Activated naive CD4-positive, alpha-beta T cell treated with anti-CD3 and anti-CD28 coated beads, Interleukin-2, amount 10 ng/mL, durations not matched to agents 7 days and 5 days (primary cell): ENCODE measurements around the gene KDSR.
A peak's percentile ranks its signal among the peaks of the same experiment; 100 is the strongest.

Source experiments
- CTCF ChIA-PET: fragments of 350-600 bp; sonication (Branson Sonifier 250); formaldehyde crosslinking; loops from one replicate; lab custom pipeline; 2021; ENCODE audit warnings: antibody characterized with exemption; lab: Charles Lee
- DNase-seq: peaks from one replicate; pipeline ENCODE4 v3.0.0-alpha.2; 2020
- H3K27ac Mint-ChIP-seq: one replicate; pipeline ENCODE4 v1.8.0; 2021; ENCODE audit warnings: mild to moderate bottlenecking, moderate library complexity, mixed read lengths
- H3K27me3 Mint-ChIP-seq: one replicate; pipeline ENCODE4 v1.8.0; 2021; ENCODE audit warnings: mild to moderate bottlenecking, mixed read lengths
- H3K36me3 Mint-ChIP-seq: one replicate; pipeline ENCODE4 v1.8.0; 2021; ENCODE audit warnings: mixed read lengths
- H3K4me1 Mint-ChIP-seq: one replicate; pipeline ENCODE4 v1.8.0; 2021; ENCODE audit warnings: mixed read lengths
- H3K4me3 Mint-ChIP-seq: one replicate; pipeline ENCODE4 v1.8.0; 2021; ENCODE audit warnings: mild to moderate bottlenecking, moderate library complexity, mixed read lengths
- H3K9me3 Mint-ChIP-seq: one replicate; pipeline ENCODE4 v1.8.0; 2021; ENCODE audit warnings: mixed read lengths

The KDSR gene

GRCh38 chr18:63348508-63349136 is 18.4 kb downstream of the KDSR start:
- CTCF ChIA-PET, result interaction anchor here (0.8 to 0.9 kb wide), 2 partner anchors 8 to 91 kb away, joined by 3 read pairs; no protein-coding TSS in a partner anchor
- no peaks in the 10 kb centered on the region for H3K9me3 Mint-ChIP-seq
- DNase-seq, result no peak
- no peaks in the 10 kb centered on the region for H3K27me3 Mint-ChIP-seq
- no peak overlapping the region for H3K27ac Mint-ChIP-seq
- H3K4me3 Mint-ChIP-seq, result no peak overlapping the region
- H3K4me1 Mint-ChIP-seq, result no peaks in the 10 kb centered on the region
- H3K36me3 Mint-ChIP-seq, result peaks cover 51% of the 10 kb centered on the region

DNA sequence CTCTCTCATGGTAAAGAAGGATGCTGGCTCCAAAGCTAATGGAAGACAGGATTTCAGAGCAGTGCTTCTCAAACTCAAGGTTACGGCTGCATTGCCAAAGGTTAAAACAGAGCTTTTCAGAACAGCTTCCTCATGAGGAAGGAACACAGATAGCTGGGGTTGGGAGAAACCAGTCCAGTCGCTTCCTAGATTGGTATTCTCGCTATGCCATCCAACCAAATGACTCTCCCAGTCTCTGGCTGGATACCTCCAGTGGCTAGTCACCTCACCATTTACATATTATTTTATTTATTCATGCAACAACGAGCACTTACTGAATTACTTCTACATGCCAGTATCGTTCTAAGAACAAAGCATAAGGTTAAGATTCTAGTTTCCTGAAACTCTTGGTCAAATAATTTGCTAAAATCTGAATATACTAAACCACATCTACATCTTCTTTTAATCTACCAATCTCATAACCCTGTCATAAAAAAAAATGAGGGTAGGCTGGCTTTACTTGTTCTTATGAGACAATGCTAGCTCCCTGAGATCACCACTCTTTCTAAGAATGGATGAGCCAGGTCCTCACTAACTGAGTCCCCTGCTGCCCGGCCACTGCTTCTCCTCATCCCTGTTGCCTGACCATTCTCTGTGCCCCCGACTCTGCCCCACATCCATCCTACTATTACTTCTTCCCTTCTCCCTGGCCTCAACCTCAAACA is 20.4 kb downstream of the KDSR start:
- H3K27ac Mint-ChIP-seq, result no peak overlapping the region
- peaks cover 51% of the 10 kb centered on the region for H3K36me3 Mint-ChIP-seq
- H3K9me3 Mint-ChIP-seq, result no peaks in the 10 kb centered on the region
- H3K4me3 Mint-ChIP-seq, result no peak overlapping the region
- H3K4me1 Mint-ChIP-seq, result no peaks in the 10 kb centered on the region
- no peak for DNase-seq
- H3K27me3 Mint-ChIP-seq, result no peaks in the 10 kb centered on the region
- CTCF ChIA-PET, result interaction anchor here (1.0 kb wide), 2 partner anchors 93 to 95 kb away, joined by 3 to 4 read pairs; no protein-coding TSS in a partner anchor

- no peak for DNase-seq
- no peaks in the 10 kb centered on the region for H3K4me1 Mint-ChIP-seq
- CTCF ChIA-PET, result interaction anchor here (0.9 to 1.0 kb wide), 2 partner anchors 9 to 96 kb away, joined by 3 to 4 read pairs; no protein-coding TSS in a partner anchor
- no peak overlapping the region for H3K27ac Mint-ChIP-seq
- peaks cover 54% of the 10 kb centered on the region for H3K36me3 Mint-ChIP-seq
- H3K27me3 Mint-ChIP-seq, result no peaks in the 10 kb centered on the region
- H3K9me3 Mint-ChIP-seq, result no peaks in the 10 kb centered on the region
- H3K4me3 Mint-ChIP-seq, result no peak overlapping the region
Observed at GRCh38 chr18:63346031-63346430, 21.0 kb downstream of the KDSR start.

GRCh38 chr18:63344918-63345317 is 22.1 kb downstream of the KDSR start:
- H3K9me3 Mint-ChIP-seq, result no peaks in the 10 kb centered on the region
- peak overlapping the region; percentile 34 for H3K27ac Mint-ChIP-seq
- CTCF ChIA-PET, result interaction anchor here (6.6 to 7.0 kb wide), 2 partner anchors 94 to 328 kb away, joined by 54 to 139 read pairs; no protein-coding TSS in a partner anchor
- H3K4me3 Mint-ChIP-seq, result no peak overlapping the region
- no peaks in the 10 kb centered on the region for H3K4me1 Mint-ChIP-seq
- peaks cover 56% of the 10 kb centered on the region for H3K36me3 Mint-ChIP-seq
- no peak for DNase-seq
- H3K27me3 Mint-ChIP-seq, result no peaks in the 10 kb centered on the region

GRCh38 chr18:63344263-63344662 is 22.7 kb downstream of the KDSR start:
- CTCF ChIA-PET, result interaction anchor here (0.9 to 7.0 kb wide), 3 partner anchors 75 to 328 kb away, joined by 3 to 139 read pairs (median 54); no protein-coding TSS in a partner anchor
- peaks cover 55% of the 10 kb centered on the region for H3K36me3 Mint-ChIP-seq
- H3K27ac Mint-ChIP-seq, result peak overlapping the region; percentile 45
- no peak overlapping the region for H3K4me3 Mint-ChIP-seq
- H3K4me1 Mint-ChIP-seq, result no peaks in the 10 kb centered on the region
- H3K27me3 Mint-ChIP-seq, result no peaks in the 10 kb centered on the region
- DNase-seq, result no peak
- H3K9me3 Mint-ChIP-seq, result no peaks in the 10 kb centered on the region

DNA sequence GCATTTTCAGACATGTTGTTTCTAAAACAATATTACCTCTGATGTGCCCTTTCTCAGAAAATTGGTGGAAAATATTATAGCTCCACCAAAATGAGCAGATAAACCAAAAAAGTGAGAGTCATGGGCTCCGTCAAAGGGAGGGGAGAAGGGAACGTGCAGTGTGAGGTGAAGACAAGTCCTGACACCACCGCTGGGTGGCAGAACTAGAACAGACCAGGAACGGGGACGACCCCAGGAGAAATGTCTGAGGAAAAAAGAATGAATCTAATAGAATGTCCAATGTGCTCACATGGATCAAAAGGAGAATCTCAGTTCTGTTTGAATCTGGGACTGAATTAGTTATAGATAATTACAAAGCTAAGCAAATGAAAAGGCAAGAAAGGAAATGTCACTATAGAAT is 24.8 kb downstream of the KDSR start:
- Mint-ChIP-seq H3K27me3 (no peaks in the 10 kb centered on the region), H3K27ac (no peak overlapping the region), H3K4me1 (no peaks in the 10 kb centered on the region), H3K9me3 (no peaks in the 10 kb centered on the region), H3K36me3 (peaks cover 56% of the 10 kb centered on the region), H3K4me3 (no peak overlapping the region)
- CTCF ChIA-PET, result interaction anchor here (0.6 to 7.0 kb wide), 13 partner anchors 10 to 326 kb away, joined by 3 to 139 read pairs (median 3); no protein-coding TSS in a partner anchor
- peak; percentile 52 for DNase-seq

- Mint-ChIP-seq H3K9me3 (no peaks in the 10 kb centered on the region), H3K27ac (no peak overlapping the region), H3K4me1 (no peaks in the 10 kb centered on the region), H3K27me3 (no peaks in the 10 kb centered on the region), H3K36me3 (peaks cover 60% of the 10 kb centered on the region), H3K4me3 (no peak overlapping the region)
- peak; percentile 66 for DNase-seq
- CTCF ChIA-PET, result interaction anchor here (0.9 to 7.0 kb wide), 19 partner anchors 10 to 350 kb away, joined by 3 to 139 read pairs (median 4); no protein-coding TSS in a partner anchor
Observed at GRCh38 chr18:63339920-63340484, 27.0 kb downstream of the KDSR start.

DNA sequence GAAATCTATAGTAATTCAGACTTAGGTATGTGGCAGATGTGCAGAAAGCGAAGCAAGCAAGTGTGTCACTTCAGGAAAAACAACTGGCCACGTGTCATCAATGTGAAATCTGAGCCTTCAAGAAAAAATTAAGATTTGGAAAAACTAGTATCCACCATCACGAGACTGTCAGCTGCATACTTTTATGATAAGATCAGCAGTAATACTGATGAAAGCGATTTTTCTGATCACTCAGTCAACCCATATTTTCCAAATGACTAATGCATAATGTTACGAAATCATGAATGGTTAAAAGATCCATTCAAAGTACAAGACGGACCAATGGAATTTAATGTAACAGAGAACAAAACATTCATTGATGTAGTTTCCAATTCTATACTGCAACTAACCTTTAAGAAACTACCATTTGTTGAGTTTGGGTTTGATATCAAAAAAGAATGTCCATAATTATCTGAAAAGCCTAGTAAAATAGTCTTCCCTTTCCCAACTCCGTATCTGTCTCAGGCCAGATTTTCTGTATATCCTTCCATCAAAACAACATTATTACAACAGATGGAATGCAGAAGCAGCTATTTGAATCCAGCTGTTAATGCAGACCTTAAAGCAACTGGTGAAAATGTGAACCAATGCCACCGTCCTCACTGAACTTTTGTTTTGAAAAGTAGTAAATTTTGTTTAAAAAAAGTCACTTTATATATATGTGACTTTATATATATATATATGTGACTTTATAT is 30.5 kb downstream of the KDSR start:
- Mint-ChIP-seq H3K9me3 (no peaks in the 10 kb centered on the region), H3K27ac (no peak overlapping the region), H3K36me3 (peaks cover 58% of the 10 kb centered on the region), H3K27me3 (no peaks in the 10 kb centered on the region), H3K4me3 (no peak overlapping the region), H3K4me1 (no peaks in the 10 kb centered on the region)
- CTCF ChIA-PET, result interaction anchor here (1.3 to 2.2 kb wide), 3 partner anchors 13 to 320 kb away, joined by 3 to 7 read pairs (median 5); no protein-coding TSS in a partner anchor
- DNase-seq, result no peak

GRCh38 chr18:63331105-63331504 is 35.9 kb downstream of the KDSR start:
- H3K27ac Mint-ChIP-seq, result no peak overlapping the region
- no peaks in the 10 kb centered on the region for H3K27me3 Mint-ChIP-seq
- H3K9me3 Mint-ChIP-seq, result no peaks in the 10 kb centered on the region
- H3K4me3 Mint-ChIP-seq, result no peak overlapping the region
- CTCF ChIA-PET, result interaction anchor here (1.2 to 2.3 kb wide), 3 partner anchors 10 to 313 kb away, joined by 5 to 6 read pairs (median 6); no protein-coding TSS in a partner anchor
- H3K4me1 Mint-ChIP-seq, result no peaks in the 10 kb centered on the region
- no peak for DNase-seq
- H3K36me3 Mint-ChIP-seq, result peaks cover 32% of the 10 kb centered on the region

GRCh38 chr18:63329431-63330145 is 37.4 kb downstream of the KDSR start:
- no peaks in the 10 kb centered on the region for H3K27me3 Mint-ChIP-seq
- CTCF ChIA-PET, result interaction anchor here (0.5 to 2.3 kb wide), 3 partner anchors 10 to 319 kb away, joined by 3 to 6 read pairs (median 3); no protein-coding TSS in a partner anchor
- H3K9me3 Mint-ChIP-seq, result no peaks in the 10 kb centered on the region
- H3K4me3 Mint-ChIP-seq, result no peak overlapping the region
- H3K4me1 Mint-ChIP-seq, result no peaks in the 10 kb centered on the region
- no peak for DNase-seq
- no peak overlapping the region for H3K27ac Mint-ChIP-seq
- peaks cover 21% of the 10 kb centered on the region for H3K36me3 Mint-ChIP-seq

GRCh38 chr18:63326011-63326410 is 41.0 kb downstream of the KDSR start:
- Mint-ChIP-seq H3K36me3 (peaks cover 4% of the 10 kb centered on the region), H3K27ac (no peak overlapping the region), H3K27me3 (no peaks in the 10 kb centered on the region), H3K4me3 (no peak overlapping the region), H3K9me3 (no peaks in the 10 kb centered on the region), H3K4me1 (peaks cover 17% of the 10 kb centered on the region)
- DNase-seq, result no peak
- CTCF ChIA-PET, result interaction anchor here (0.6 to 7.3 kb wide), 7 partner anchors 13 to 313 kb away, joined by 3 to 92 read pairs (median 6); no protein-coding TSS in a partner anchor

DNA sequence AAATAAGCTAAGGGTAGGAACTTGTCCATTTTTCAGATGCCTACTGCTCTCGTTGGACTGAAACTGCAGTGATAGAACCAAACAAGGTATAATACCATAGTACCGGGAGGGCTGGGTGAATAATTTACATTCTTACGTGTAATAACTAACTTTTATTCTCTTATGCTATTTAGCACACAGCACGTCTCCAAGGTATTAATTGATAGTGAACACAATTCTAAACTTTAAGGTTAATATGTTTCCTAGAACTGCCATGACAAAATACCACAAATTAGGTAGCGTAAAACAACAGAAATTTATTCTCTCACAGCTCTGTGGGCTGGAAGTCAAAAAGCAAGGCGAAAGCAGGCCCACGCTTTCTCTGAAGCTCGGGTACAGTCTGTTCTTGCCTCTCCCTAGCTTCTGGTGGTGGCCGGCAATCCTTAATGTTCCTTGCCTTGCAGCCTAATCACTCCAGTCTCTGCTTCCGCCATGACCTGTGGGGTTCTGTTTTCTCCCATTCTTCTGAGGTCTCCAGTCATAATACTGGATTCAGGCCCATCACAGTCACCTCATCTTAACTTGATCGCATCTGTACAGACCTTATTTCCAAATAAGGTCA is 41.8 kb downstream of the KDSR start:
- Mint-ChIP-seq H3K4me3 (no peak overlapping the region), H3K36me3 (no peaks in the 10 kb centered on the region), H3K4me1 (peaks cover 20% of the 10 kb centered on the region), H3K27me3 (no peaks in the 10 kb centered on the region), H3K27ac (no peak overlapping the region), H3K9me3 (no peaks in the 10 kb centered on the region)
- CTCF ChIA-PET, result interaction anchor here (0.7 to 7.3 kb wide), 10 partner anchors 15 to 312 kb away, joined by 3 to 92 read pairs (median 6); no protein-coding TSS in a partner anchor
- no peak for DNase-seq
